Tibial artery (tissue), 4 donors: ENCODE results near the gene KCNQ1.

Experiments
- DNase-seq, 2 donors: peaks; one replicate each; pipeline ENCODE4 v3.0.0-alpha.2; 2019
- H3K27ac ChIP-seq, 2 donors: fragments of 200-600 bp; sonication (generic) in 1 of 2; 1 replicate in 1 of 2; 2 replicates in 1 of 2; pipeline ENCODE4 v1.5.1; 2018 to 2019; ENCODE audit warnings: mild to moderate bottlenecking in 1 of 2
- H3K27me3 ChIP-seq, 2 donors: fragments of 200-600 bp; sonication (generic) in 1 of 2; one replicate each; pipeline versions ENCODE4 v1.5.1 to v1.6.0; 2016 to 2019
- H3K36me3 ChIP-seq, 3 donors: fragments of 200-600 bp; sonication (generic) in 2 of 3; one replicate each; pipeline ENCODE4 v1.5.1; 2016 to 2019; ENCODE audit warnings: mild to moderate bottlenecking in 2 of 3
- H3K4me1 ChIP-seq, 4 donors: fragments of 200-600 bp; sonication (generic) in 2 of 4; 1 replicate in 3 of 4; 2 replicates in 1 of 4; pipeline ENCODE4 v1.5.1; 2016 to 2019
- H3K4me3 ChIP-seq, 2 donors: fragments of 200-600 bp; sonication (generic) in 1 of 2; 1 replicate in 1 of 2; 2 replicates in 1 of 2; pipeline ENCODE4 v1.5.1; 2018 to 2019; ENCODE audit warnings: mild to moderate bottlenecking in 2 of 2
- H3K9me3 ChIP-seq, 3 donors: fragments of 200-600 bp; sonication (generic) in 1 of 3; one replicate each; pipeline ENCODE4 v1.5.1; 2016 to 2019
- CTCF ChIP-seq, 2 experiments: fragments of 200-600 bp in 1 of 2; fragments of 450-650 bp in 1 of 2; IDR thresholded peaks; one replicate each; pipeline ENCODE4 v1.5.1; 2017 to 2019; ENCODE audit warnings: antibody characterized with exemption in 2 of 2, mild to moderate bottlenecking in 1 of 2, moderate library complexity in 1 of 2
- intact Hi-C: fragments of 100-400 bp; cut with DNase I; formaldehyde crosslinking; loops from one replicate; pipeline ENCODE4 v1.15.0; 2023; ENCODE audit warnings: low total_unique reads

KCNQ1 gene

GRCh38 chr11:2647167-2647566 is 202.4 kb downstream of the KCNQ1 start:
- H3K4me1 ChIP-seq: no peaks in the 10 kb centered on the region
- no peak overlapping the region for H3K27ac ChIP-seq
- peaks cover 0 to 4% (median 3%) of the 10 kb centered on the region in 3 donors for H3K36me3 ChIP-seq
- TF ChIP-seq CTCF (IDR thresholded peaks at IDR 0.05): no peak
- peaks cover 0 to 3% of the 10 kb centered on the region in 2 donors for H3K27me3 ChIP-seq
- intact Hi-C loops: no loop called here
- H3K4me3 ChIP-seq: no peak overlapping the region
- DNase-seq: no peak
- peaks cover 2 to 93% (median 65%) of the 10 kb centered on the region in 3 donors for H3K9me3 ChIP-seq

GRCh38 chr11:2647953-2648352 is 203.1 kb downstream of the KCNQ1 start:
- intact Hi-C loops: no loop called here
- Histone ChIP-seq H3K9me3 (peaks cover 2 to 94% (median 61%) of the 10 kb centered on the region in 3 donors), H3K4me1 (no peaks in the 10 kb centered on the region), H3K27me3 (peaks cover 0 to 3% of the 10 kb centered on the region in 2 donors), H3K36me3 (peaks cover 0 to 4% (median 3%) of the 10 kb centered on the region in 3 donors), H3K27ac (no peak overlapping the region), H3K4me3 (no peak overlapping the region)
- no peak for DNase-seq
- TF ChIP-seq CTCF (IDR thresholded peaks at IDR 0.05): no peak

GRCh38 chr11:2649400-2649799 is 204.6 kb downstream of the KCNQ1 start:
- Histone ChIP-seq H3K36me3 (peaks cover 0 to 4% (median 3%) of the 10 kb centered on the region in 3 donors), H3K9me3 (peaks cover 5 to 94% (median 58%) of the 10 kb centered on the region in 3 donors)
- no peak for DNase-seq

DNA sequence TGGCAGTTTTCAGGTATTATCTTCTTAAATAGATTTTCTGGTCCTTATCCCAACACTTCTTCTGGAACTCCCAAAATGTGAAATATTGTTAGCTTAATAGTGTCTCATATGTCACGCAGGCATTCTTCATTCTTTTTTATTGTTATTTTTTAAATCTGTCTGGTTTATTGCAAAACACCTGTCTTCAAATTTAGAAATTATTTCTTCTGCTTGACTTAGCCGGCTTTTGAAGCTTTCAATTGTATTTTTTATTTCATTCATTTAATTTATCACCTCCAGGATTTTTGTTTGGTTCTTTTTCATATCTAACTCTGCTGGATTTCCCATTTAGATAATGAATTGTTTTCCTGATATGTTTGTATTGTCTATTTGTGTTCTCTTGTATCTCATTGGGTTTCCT is 205.0 kb downstream of the KCNQ1 start:
- Histone ChIP-seq H3K4me3 (no peak overlapping the region), H3K36me3 (peaks cover 0 to 4% (median 0%) of the 10 kb centered on the region in 3 donors), H3K27ac (no peak overlapping the region), H3K4me1 (no peaks in the 10 kb centered on the region), H3K27me3 (peaks cover 0 to 5% of the 10 kb centered on the region in 2 donors), H3K9me3 (peaks cover 5 to 90% (median 53%) of the 10 kb centered on the region in 3 donors)
- intact Hi-C loops: no loop called here
- no peak for TF ChIP-seq CTCF (IDR thresholded peaks at IDR 0.05)
- no peak for DNase-seq

More at GRCh38 chr11:2649400-2649799, 204.6 kb downstream of the KCNQ1 start:
- TF ChIP-seq CTCF (IDR thresholded peaks at IDR 0.05): no peak
- H3K27ac ChIP-seq: no peak overlapping the region
- intact Hi-C loops: no loop called here
- H3K27me3 ChIP-seq: peaks cover 0 to 5% of the 10 kb centered on the region in 2 donors
- no peaks in the 10 kb centered on the region for H3K4me1 ChIP-seq
- no peak overlapping the region for H3K4me3 ChIP-seq

GRCh38 chr11:2650343-2650867 is 205.6 kb downstream of the KCNQ1 start:
- Histone ChIP-seq H3K4me3 (no peak overlapping the region), H3K4me1 (no peaks in the 10 kb centered on the region), H3K27ac (no peak overlapping the region), H3K9me3 (peaks cover 5 to 88% (median 48%) of the 10 kb centered on the region in 3 donors), H3K27me3 (peaks cover 0 to 5% of the 10 kb centered on the region in 2 donors), H3K36me3 (peaks cover 0 to 4% (median 0%) of the 10 kb centered on the region in 3 donors)
- TF ChIP-seq CTCF (IDR thresholded peaks at IDR 0.05): no peak
- intact Hi-C loops: no loop called here
- no peak for DNase-seq
